ENCODE measurements around the gene YRDC.

YRDC gene

GRCh38 chr1:37807555-37808368, at the start of gene YRDC, which contains the start of gene C1orf122:
Gene YRDC, minus strand, starts transcription at chr1:37808208. Its CDS starts 28 bp downstream, at chr1:37808180.
Gene C1orf122, plus strand, starts transcription at chr1:37807790. Its CDS starts 615 bp downstream, at chr1:37808405.
- peak; percentile 89 for DNase-seq (ENCODE audit: low read depth, low spot score)

GRCh38 chr1:37854406-37854805, 46.4 kb upstream of the YRDC start:
- DNase-seq (ENCODE audit: low read depth, low spot score): no peak

- no peak for DNase-seq (ENCODE audit: low read depth, low spot score)
Observed at GRCh38 chr1:37853157-37853556, 45.1 kb upstream of the YRDC start.

- no peak for DNase-seq (ENCODE audit: low read depth, low spot score)
Observed at GRCh38 chr1:37851782-37852210, 43.8 kb upstream of the YRDC start.

GRCh38 chr1:37851262-37851661, 43.3 kb upstream of the YRDC start:
- no peak for DNase-seq (ENCODE audit: low read depth, low spot score)

- no peak for DNase-seq (ENCODE audit: low read depth, low spot score)
Observed at GRCh38 chr1:37850352-37850955, 42.4 kb upstream of the YRDC start.

- no peak for DNase-seq (ENCODE audit: low read depth, low spot score)
Observed at GRCh38 chr1:37849480-37849879, 41.5 kb upstream of the YRDC start.

GRCh38 chr1:37846647-37847339, 38.8 kb upstream of the YRDC start:
- DNase-seq (ENCODE audit: low read depth, low spot score): no peak

- DNase-seq (ENCODE audit: low read depth, low spot score): no peak
Observed at GRCh38 chr1:37845786-37846185, 37.8 kb upstream of the YRDC start.

- DNase-seq (ENCODE audit: low read depth, low spot score): no peak
Observed at GRCh38 chr1:37845049-37845646, 37.1 kb upstream of the YRDC start.

GRCh38 chr1:37844536-37844935, 36.5 kb upstream of the YRDC start:
- no peak for DNase-seq (ENCODE audit: low read depth, low spot score)

- DNase-seq (ENCODE audit: low read depth, low spot score): no peak
Observed at GRCh38 chr1:37841652-37842051, 33.6 kb upstream of the YRDC start.

GRCh38 chr1:37840711-37841110, 32.7 kb upstream of the YRDC start:
- no peak for DNase-seq (ENCODE audit: low read depth, low spot score)

GRCh38 chr1:37839676-37840075, 31.7 kb upstream of the YRDC start:
- DNase-seq (ENCODE audit: low read depth, low spot score): no peak

GRCh38 chr1:37836788-37837187, 28.8 kb upstream of the YRDC start:
- DNase-seq (ENCODE audit: low read depth, low spot score): no peak

- DNase-seq (ENCODE audit: low read depth, low spot score): no peak
Observed at GRCh38 chr1:37831809-37832208, 23.8 kb upstream of the YRDC start.

GRCh38 chr1:37831109-37831508, 23.1 kb upstream of the YRDC start:
- DNase-seq (ENCODE audit: low read depth, low spot score): no peak

GRCh38 chr1:37828410-37829074, 20.5 kb upstream of the YRDC start:
- no peak for DNase-seq (ENCODE audit: low read depth, low spot score)

- no peak for DNase-seq (ENCODE audit: low read depth, low spot score)
Observed at GRCh38 chr1:37825506-37825905, 17.5 kb upstream of the YRDC start.

- no peak for DNase-seq (ENCODE audit: low read depth, low spot score)
Observed at GRCh38 chr1:37824001-37824400, 16.0 kb upstream of the YRDC start.
